Natural killer cell (primary cell): ENCODE measurements around the gene HS6ST3. TPM values are rescaled to one million over a fixed set of nuclear protein-coding genes. Genes with fewer than 3 reads are reported as not detected.
"Not testable (repeated sequence)": the region's sequence is repeated elsewhere in the genome, so short reads cannot be mapped to it uniquely, and the experiment has no call there.

Experiments used
- ATAC-seq, 3 donors: fragments of 150-1000 bp in 2 of 3; fragments of 200-7000 bp in 1 of 3; cut with Tn5 transposase; 1 replicate in 1 of 3; 2 replicates in 2 of 3; pipeline ENCODE4 v1.10.0; 2021; ENCODE audit warnings: mild to moderate bottlenecking in 2 of 3, moderate library complexity in 2 of 3
- DNase-seq, 2 donors: peaks; one replicate each; pipeline versions ENCODE4 v3.0.0 to v3.0.0-alpha.2; 2013 to 2021; ENCODE audit warnings: mixed read lengths in 1 of 2
- H3K27ac ChIP-seq: one replicate; pipeline ENCODE4 v1.5.1; 2013; ENCODE audit warnings: mild to moderate bottlenecking, low read length
- H3K27me3 ChIP-seq: one replicate; pipeline ENCODE4 v1.6.1; 2013; ENCODE audit warnings: low read length; ENCODE audit not compliant: control insufficient read depth, insufficient read depth
- H3K36me3 ChIP-seq: one replicate; pipeline ENCODE4 v1.6.1; 2013; ENCODE audit warnings: low read length; ENCODE audit not compliant: control insufficient read depth, insufficient read depth
- H3K4me1 ChIP-seq: one replicate; pipeline ENCODE4 v1.6.1; 2013; ENCODE audit warnings: low read length; ENCODE audit not compliant: control insufficient read depth, insufficient read depth
- H3K4me3 ChIP-seq: one replicate; pipeline ENCODE4 v1.5.1; 2013; ENCODE audit warnings: low read length
- H3K9me3 ChIP-seq: one replicate; pipeline ENCODE4 v1.6.1; 2013; ENCODE audit warnings: low read length; ENCODE audit not compliant: control insufficient read depth, insufficient read depth
- H3K27ac Mint-ChIP-seq, 2 donors: one replicate each; pipeline ENCODE4 v1.8.0; 2022; ENCODE audit warnings: mild to moderate bottlenecking in 2 of 2, mixed read lengths in 2 of 2, moderate library complexity in 1 of 2
- H3K27me3 Mint-ChIP-seq, 2 donors: one replicate each; pipeline ENCODE4 v1.8.0; 2022; ENCODE audit warnings: low read depth in 2 of 2, mixed read lengths in 2 of 2
- H3K36me3 Mint-ChIP-seq: one replicate; pipeline ENCODE4 v1.8.0; 2022; ENCODE audit warnings: mixed read lengths
- H3K4me1 Mint-ChIP-seq, 2 donors: one replicate each; pipeline ENCODE4 v1.8.0; 2022; ENCODE audit warnings: mixed read lengths in 2 of 2
- H3K4me3 Mint-ChIP-seq: one replicate; pipeline ENCODE4 v1.8.0; 2022; ENCODE audit warnings: mild to moderate bottlenecking, moderate library complexity, mixed read lengths
- H3K9me3 Mint-ChIP-seq, 2 donors: one replicate each; pipeline ENCODE4 v1.8.0; 2022; ENCODE audit warnings: mixed read lengths in 2 of 2
- CTCF ChIP-seq: fragments of 200-600 bp; IDR thresholded peaks from one replicate; pipeline ENCODE4 v1.8.0; 2022; ENCODE audit warnings: antibody characterized with exemption
- WGBS: methylation state at CpG from one replicate; pipeline ENCODE4 v1.1.7; 2013; ENCODE audit warnings: missing lambda C conversion rate; ENCODE audit not compliant: insufficient coverage; 5-methylcytosine and 5-hydroxymethylcytosine counted together
- intact Hi-C: fragments of 100-400 bp; cut with micrococcal nuclease; formaldehyde crosslinking; loops from one replicate; pipeline ENCODE4 v1.14.2; 2022
- total RNA-seq, 4 donors: library from RNA; stranded (reverse); fragments of 120-200 nt in 1 of 4; gene quantifications; one replicate each; pipeline versions ENCODE4 v1.2.3 to v1.2.4, GENCODE V29; 2013 to 2022

HS6ST3 gene
- total RNA-seq, 3 donors from 2014 or later (not counting 1 experiment from before 2014, with no cell fraction given) = not detected

DNA sequence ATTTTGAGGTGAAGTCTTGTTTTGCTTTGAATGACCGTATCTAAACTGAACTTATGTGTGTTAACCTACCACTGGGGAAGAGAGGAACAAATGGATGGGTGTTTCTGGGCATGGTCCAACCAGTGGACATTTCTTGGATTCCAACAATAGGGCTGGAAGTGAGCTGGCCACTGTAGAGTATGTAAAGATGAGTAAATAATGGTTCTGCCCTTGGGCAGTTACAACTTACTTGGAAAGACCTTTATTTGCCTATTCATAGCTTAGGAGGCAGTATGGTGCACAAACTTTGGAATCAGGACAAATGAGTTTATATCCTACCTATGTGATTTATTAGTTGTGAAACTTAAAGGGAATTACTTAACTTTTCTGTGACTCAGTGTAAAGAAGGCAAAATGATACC is 429.5 kb downstream of the HS6ST3 start:
- Histone ChIP-seq H3K9me3 (peaks cover 2% of the 10 kb centered on the region), H3K4me1 (no peaks in the 10 kb centered on the region), H3K36me3 (no peaks in the 10 kb centered on the region), H3K27me3 (no peaks in the 10 kb centered on the region), H3K4me3 (no peak overlapping the region), H3K27ac (no peak overlapping the region)
- H3K27me3 Mint-ChIP-seq = no peaks in the 10 kb centered on the region
- H3K27ac Mint-ChIP-seq = no peak overlapping the region
- H3K36me3 Mint-ChIP-seq = no peaks in the 10 kb centered on the region
- no peak for TF ChIP-seq CTCF
- intact Hi-C loops = no loop called here
- ATAC-seq (no peak), DNase-seq (no peak)
- H3K9me3 Mint-ChIP-seq = peaks cover 15 to 24% of the 10 kb centered on the region in 2 donors
- 90% methylated on average over 1 of the region's 1 CpG for WGBS
- no peaks in the 10 kb centered on the region for H3K4me1 Mint-ChIP-seq
- no peak overlapping the region for H3K4me3 Mint-ChIP-seq

DNA sequence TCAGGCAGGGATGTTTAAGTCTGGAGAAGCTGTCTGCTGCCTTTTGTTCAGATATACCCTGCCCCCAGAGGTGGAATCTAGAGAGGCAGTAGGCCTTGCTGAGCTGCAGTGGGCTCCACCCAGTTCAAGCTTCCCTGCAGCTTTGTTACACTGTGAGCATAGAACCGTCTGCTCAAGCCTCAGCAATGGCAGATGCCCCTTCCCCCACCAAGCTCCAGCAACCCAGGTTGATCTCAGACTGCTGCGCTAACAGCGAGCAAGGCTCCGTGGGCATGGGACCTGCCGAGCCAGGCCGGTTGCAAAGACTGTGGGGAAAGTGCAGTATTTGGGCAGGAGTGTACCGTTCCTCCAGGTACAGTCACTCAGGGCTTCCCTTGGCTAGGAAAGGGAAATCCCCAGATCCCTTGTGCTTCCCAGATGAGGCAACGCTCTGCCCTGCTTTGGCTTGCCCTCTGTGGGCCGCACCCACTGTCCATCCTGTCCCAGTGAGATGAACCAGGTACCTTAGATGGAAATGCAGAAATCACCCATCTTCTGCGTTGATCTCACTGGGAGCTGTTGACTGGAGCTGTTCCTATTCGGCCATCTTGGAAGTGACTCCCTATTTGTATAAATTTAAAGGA is 434.6 kb downstream of the HS6ST3 start:
- H3K4me1 Mint-ChIP-seq, H3K27me3 ChIP-seq, H3K36me3 ChIP-seq, intact Hi-C loops, H3K27ac ChIP-seq, H3K9me3 ChIP-seq, H3K36me3 Mint-ChIP-seq, H3K4me3 ChIP-seq, H3K27me3 Mint-ChIP-seq, DNase-seq, H3K27ac Mint-ChIP-seq, H3K4me3 Mint-ChIP-seq, ATAC-seq, H3K4me1 ChIP-seq: not testable (repeated sequence)
- peaks cover 9 to 17% of the 10 kb centered on the region in 2 donors for H3K9me3 Mint-ChIP-seq
- 92% methylated on average over 11 of the region's 11 CpGs for WGBS

DNA sequence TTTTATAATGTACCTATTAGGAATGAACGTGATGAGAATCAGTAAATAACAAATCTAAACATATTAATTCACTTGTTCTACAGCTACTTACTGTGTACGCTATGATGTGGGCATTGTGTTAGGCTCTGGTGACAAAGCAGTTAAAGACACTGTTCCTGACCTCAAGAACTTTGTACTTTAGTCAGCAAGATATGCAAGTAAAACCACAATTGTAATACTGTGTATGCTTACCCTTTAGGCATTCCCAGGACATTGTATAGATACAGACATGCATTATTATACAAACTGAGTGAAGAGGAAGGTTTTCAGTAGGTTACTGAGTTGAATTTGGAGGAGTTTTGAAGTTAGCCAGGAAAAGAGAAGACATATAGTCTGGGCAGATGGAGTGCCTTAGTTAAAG is 435.8 kb downstream of the HS6ST3 start:
- 89% methylated on average over 1 of the region's 2 CpGs for WGBS
- ATAC-seq (no peak), DNase-seq (no peak)
- no peaks in the 10 kb centered on the region for H3K27me3 Mint-ChIP-seq
- no peaks in the 10 kb centered on the region for H3K4me1 Mint-ChIP-seq
- H3K27me3 ChIP-seq = no peaks in the 10 kb centered on the region
- H3K36me3 ChIP-seq = no peaks in the 10 kb centered on the region
- intact Hi-C loops = no loop called here
- no peak overlapping the region for H3K27ac ChIP-seq
- H3K9me3 ChIP-seq = peaks cover 7% of the 10 kb centered on the region
- H3K9me3 Mint-ChIP-seq = peaks cover 12 to 17% of the 10 kb centered on the region in 2 donors
- H3K4me1 ChIP-seq = no peaks in the 10 kb centered on the region
- TF ChIP-seq CTCF = no peak
- no peak overlapping the region for H3K4me3 Mint-ChIP-seq
- H3K4me3 ChIP-seq = no peak overlapping the region
- H3K36me3 Mint-ChIP-seq = no peaks in the 10 kb centered on the region
- no peak overlapping the region for H3K27ac Mint-ChIP-seq

DNA sequence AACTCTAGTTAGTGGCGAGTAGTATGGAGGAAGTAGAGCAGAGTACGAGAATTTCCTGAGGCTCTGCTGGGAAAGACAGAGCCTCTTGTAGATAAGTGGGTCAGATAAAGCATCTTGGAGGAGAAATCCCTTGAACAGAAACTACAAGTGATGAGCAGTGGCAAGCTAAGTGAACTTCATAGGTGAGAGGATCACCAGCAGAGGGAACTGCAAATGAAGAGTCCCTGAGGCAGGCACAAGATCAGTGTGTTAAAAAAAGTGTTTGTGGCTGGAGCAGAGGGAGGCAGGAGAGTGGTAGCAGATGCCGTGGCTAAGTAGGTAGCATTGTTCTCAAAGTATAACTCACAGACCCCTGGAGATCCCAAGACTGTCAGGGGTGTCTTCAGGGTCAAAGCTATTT is 437.6 kb downstream of the HS6ST3 start:
- TF ChIP-seq CTCF = no peak
- Mint-ChIP-seq H3K4me1 (no peaks in the 10 kb centered on the region), H3K9me3 (peaks cover 14 to 18% of the 10 kb centered on the region in 2 donors), H3K27me3 (no peaks in the 10 kb centered on the region), H3K36me3 (no peaks in the 10 kb centered on the region), H3K4me3 (no peak overlapping the region), H3K27ac (no peak overlapping the region)
- Histone ChIP-seq H3K4me3 (no peak overlapping the region), H3K4me1 (no peaks in the 10 kb centered on the region), H3K9me3 (peaks cover 7% of the 10 kb centered on the region), H3K27ac (no peak overlapping the region), H3K36me3 (no peaks in the 10 kb centered on the region), H3K27me3 (no peaks in the 10 kb centered on the region)
- WGBS = 43% methylated on average over 3 of the region's 3 CpGs
- intact Hi-C loops = no loop called here
- no peak for ATAC-seq
- DNase-seq = no peak
